ENCODE data around the gene UCHL5.

GRCh38 chr1:193011406-193011805 is 47.8 kb downstream of the UCHL5 start:
- TF ChIP-seq POLR2A (IDR thresholded peaks at IDR 0.05; ENCODE audit: insufficient read depth in 1 of 2, low read depth in 2 of 2, low read length in 2 of 2) (no peak), HCFC1 (IDR thresholded peaks at IDR 0.05; ENCODE audit: low read depth, low read length) (no peak), EP300 (IDR thresholded peaks at IDR 0.05; ENCODE audit: low read depth in 2 of 2, low read length in 2 of 2) (no peak), EP300 (CRISPR knock-in tag; IDR thresholded peaks at IDR 0.05; ENCODE audit: borderline replicate concordance) (no peak), DDIT3 (CRISPR knock-in tag; IDR thresholded peaks at IDR 0.05) (no peak), SIX1 (CRISPR knock-in tag; IDR thresholded peaks at IDR 0.05; ENCODE audit: borderline replicate concordance) (no peak), CTCF (CRISPR knock-in tag; IDR thresholded peaks at IDR 0.05) (no peak), ZBTB39 (CRISPR knock-in tag; IDR thresholded peaks at IDR 0.05) (no peak), NR2F1 (CRISPR knock-in tag; IDR thresholded peaks at IDR 0.05) (no peak), HNRNPK (IDR thresholded peaks at IDR 0.05; ENCODE audit: low read depth, low read length, poor library complexity, severe bottlenecking) (no peak), HMGXB4 (CRISPR knock-in tag; IDR thresholded peaks at IDR 0.05; ENCODE audit: borderline replicate concordance in 1 of 2, low read depth in 1 of 2) (no peak), TBP (CRISPR knock-in tag; IDR thresholded peaks at IDR 0.05) (no peak)

All from HepG2 (cell line).